AG04450 (cell line): ENCODE measurements around the gene MAGEB2. TPM values are rescaled to one million over a fixed set of nuclear protein-coding genes. Genes with fewer than 3 reads are reported as not detected.

Experiments
- CTCF ChIA-PET: fragments of 300-600, 350-600 bp; formaldehyde crosslinking; extraction: SDS; loops from one replicate; lab custom pipeline; 2022; ENCODE audit warnings: antibody characterized with exemption, inconsistent platforms; lab: Charles Lee
- POLR2A ChIA-PET: fragments of 350-600 bp; formaldehyde crosslinking; extraction: SDS; loops from one replicate; lab custom pipeline; 2021; ENCODE audit warnings: antibody characterized with exemption, inconsistent platforms; lab: Yijun Ruan, JAX
- DNase-seq: peaks from one replicate; pipeline ENCODE4 v3.0.0-alpha.2; 2011; ENCODE audit warnings: low read depth, low spot score
- H3K27ac ChIP-seq: one replicate; pipeline ENCODE4 v1.5.1; 2012; ENCODE audit warnings: low read depth, low read length, control low read depth
- H3K27me3 ChIP-seq: one replicate; pipeline ENCODE4 v1.6.0; 2012; ENCODE audit warnings: low read length; ENCODE audit not compliant: control insufficient read depth, insufficient read depth
- H3K4me3 ChIP-seq: 2 replicates; pipeline ENCODE4 v1.5.1; 2011; ENCODE audit warnings: mild to moderate bottlenecking, low read depth, low read length, control low read depth
- H3K9me3 ChIP-seq: 2 replicates; pipeline ENCODE4 v1.5.1; 2012; ENCODE audit warnings: low read length; ENCODE audit not compliant: control insufficient read depth, insufficient read depth
- CTCF ChIP-seq: IDR thresholded peaks from 2 replicates; pipeline ENCODE4 v1.5.1; 2011; ENCODE audit warnings: low read depth, low read length, control low read depth, inconsistent platforms
- polyA plus RNA-seq: library from polyadenylated mRNA; depleted of rRNA; stranded (reverse); fragments of >200 nt; gene quantifications from 2 replicates; pipeline ENCODE4 v1.2.3, GENCODE V29; 2011; rRNA removed

The MAGEB2 gene
- polyA plus RNA-seq, 1 experiment = not detected

- CTCF ChIA-PET = no interaction called here
- POLR2A ChIA-PET = no interaction called here
Observed at GRCh38 chrX:30248854-30249253, 33.5 kb downstream of the MAGEB2 start.

GRCh38 chrX:30253257-30253656 lies 37.9 kb downstream of the MAGEB2 start:
- ChIA-PET CTCF (no interaction called here), POLR2A (no interaction called here)
- Histone ChIP-seq H3K4me3 (no peak overlapping the region), H3K27me3 (no peaks in the 10 kb centered on the region), H3K27ac (no peak overlapping the region), H3K9me3 (no peaks in the 10 kb centered on the region)
- DNase-seq = no peak
- TF ChIP-seq CTCF = no peak

More at GRCh38 chrX:30248854-30249253, 33.5 kb downstream of the MAGEB2 start:
- no peak overlapping the region for H3K4me3 ChIP-seq
- H3K27ac ChIP-seq = no peak overlapping the region
- no peaks in the 10 kb centered on the region for H3K27me3 ChIP-seq
- no peak for DNase-seq
- no peak for TF ChIP-seq CTCF
- no peaks in the 10 kb centered on the region; the same call in 1 of the 2 replicates for H3K9me3 ChIP-seq

- H3K4me3 ChIP-seq = no peak overlapping the region
- H3K9me3 ChIP-seq = no peaks in the 10 kb centered on the region
- ChIA-PET POLR2A (no interaction called here), CTCF (no interaction called here)
- no peak for DNase-seq
- no peak overlapping the region for H3K27ac ChIP-seq
- H3K27me3 ChIP-seq = no peaks in the 10 kb centered on the region
- TF ChIP-seq CTCF = no peak
Observed at GRCh38 chrX:30259927-30260326, 44.6 kb downstream of the MAGEB2 start.

DNA sequence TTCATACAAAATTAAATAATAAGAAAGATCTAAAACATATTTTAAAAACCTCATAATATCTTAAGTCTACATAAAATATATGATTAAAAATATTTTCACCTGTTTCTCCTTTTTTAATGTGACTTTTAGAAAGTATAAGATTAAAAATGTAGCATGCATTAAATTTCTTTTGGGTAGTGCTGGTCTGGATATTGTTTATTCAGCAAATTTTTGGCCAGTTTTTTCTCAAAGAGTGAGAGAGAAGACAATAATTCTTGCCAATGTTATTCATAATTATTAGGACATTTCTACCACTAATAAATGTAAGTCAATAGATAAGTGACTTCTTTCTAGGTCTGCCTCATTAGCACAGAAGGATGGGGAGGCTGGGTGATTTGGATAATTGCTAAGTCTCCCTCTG lies 45.6 kb downstream of the MAGEB2 start:
- no peaks in the 10 kb centered on the region for H3K9me3 ChIP-seq
- TF ChIP-seq CTCF = no peak
- ChIA-PET CTCF (no interaction called here), POLR2A (no interaction called here)
- H3K27ac ChIP-seq = no peak overlapping the region
- no peak overlapping the region for H3K4me3 ChIP-seq
- DNase-seq = no peak
- no peaks in the 10 kb centered on the region for H3K27me3 ChIP-seq

GRCh38 chrX:30262763-30263162 lies 47.4 kb downstream of the MAGEB2 start:
- Histone ChIP-seq H3K4me3 (no peak overlapping the region), H3K27ac (no peak overlapping the region), H3K27me3 (no peaks in the 10 kb centered on the region), H3K9me3 (no peaks in the 10 kb centered on the region)
- no peak for TF ChIP-seq CTCF
- CTCF ChIA-PET = no interaction called here
- POLR2A ChIA-PET = no interaction called here
- DNase-seq = no peak

Other genes with a start within 250 kb of the MAGEB2 start
- gene MAGEB3, start 15.1 kb downstream of the MAGEB2 start, polyA plus RNA-seq = not detected in 2 replicates
- gene MAGEB4, start 26.4 kb downstream of the MAGEB2 start, polyA plus RNA-seq = not detected in 2 replicates
- gene MAGEB1, start 31.6 kb downstream of the MAGEB2 start, polyA plus RNA-seq = not detected in 2 replicates
- 0.09 and 0.12 TPM in 2 replicates for gene NR0B1, start 93.8 kb downstream of the MAGEB2 start, polyA plus RNA-seq